HEK293 (cell line): ENCODE measurements around the gene LECT2.
A peak's percentile ranks its signal among the peaks of the same experiment; 100 is the strongest.

Experiments
- CTCF ChIA-PET: fragments of 350-600 bp; formaldehyde crosslinking; extraction: SDS; loops from one replicate; lab custom pipeline; 2021; ENCODE audit warnings: antibody characterized with exemption; lab: Yijun Ruan, JAX
- POLR2A ChIA-PET: fragments of 300-600 bp; formaldehyde crosslinking; extraction: SDS; loops from one replicate; lab custom pipeline; 2020; ENCODE audit warnings: antibody characterized with exemption, inconsistent platforms; lab: Yijun Ruan, JAX
- H3K27ac ChIP-seq: fragments of 200-500 bp; sonication (Bioruptor generic); 2 replicates; pipeline ENCODE4 v1.5.1; 2014; ENCODE audit warnings: low read depth, low read length, control low read depth, inconsistent platforms; ENCODE audit errors: extremely low read depth
- H3K36me3 ChIP-seq, 2 experiments: fragments of 200-500 bp in 1 of 2; sonication (Bioruptor generic) in 1 of 2; 1 replicate in 1 of 2; 2 replicates in 1 of 2; pipeline ENCODE4 v1.5.1; 2014 to 2017; ENCODE audit warnings: inconsistent platforms in 2 of 2, low read length in 2 of 2; ENCODE audit not compliant: control insufficient read depth in 2 of 2, insufficient read depth in 1 of 2
- H3K4me1 ChIP-seq: fragments of 200-500 bp; sonication (Bioruptor generic); 2 replicates; pipeline ENCODE4 v1.5.1; 2014; ENCODE audit warnings: mild to moderate bottlenecking, low read length, inconsistent platforms; ENCODE audit not compliant: control insufficient read depth, insufficient read depth
- H3K4me3 ChIP-seq: 2 replicates; pipeline ENCODE4 v1.5.1; 2011; ENCODE audit warnings: low read depth, mild to moderate bottlenecking, control low read depth, low read length, moderate library complexity
- H3K9me3 ChIP-seq: fragments of 200-500 bp; sonication (Bioruptor generic); 2 replicates; pipeline ENCODE4 v1.5.1; 2014; ENCODE audit warnings: low read depth, low read length, inconsistent platforms; ENCODE audit not compliant: control insufficient read depth, insufficient read depth
- KLF17 ChIP-seq: fragments of 450-650 bp; formaldehyde crosslinking; IDR thresholded peaks from 2 replicates; pipeline ENCODE4 v1.5.1; 2016; ENCODE audit warnings: missing biosample characterization, missing genetic modification characterization
- PBX3 ChIP-seq: sonication (generic); formaldehyde crosslinking; IDR thresholded peaks from 2 replicates; pipeline ENCODE4 v1.8.1; 2022; ENCODE audit warnings: mild to moderate bottlenecking, moderate library complexity, missing genetic modification reagents
- TSHZ1 ChIP-seq: fragments of 450-650 bp; formaldehyde crosslinking; IDR thresholded peaks from 2 replicates; pipeline ENCODE4 v1.5.1; 2016; ENCODE audit warnings: missing biosample characterization, missing genetic modification characterization, borderline replicate concordance
- ZBTB20 ChIP-seq: fragments of 450-650 bp; formaldehyde crosslinking; IDR thresholded peaks from 2 replicates; pipeline ENCODE4 v1.5.1; 2016; ENCODE audit warnings: missing biosample characterization, missing genetic modification characterization
- ZBTB49 ChIP-seq: fragments of 450-650 bp; formaldehyde crosslinking; IDR thresholded peaks from 2 replicates; pipeline ENCODE4 v1.5.1; 2016; ENCODE audit warnings: missing biosample characterization, missing genetic modification characterization, low read depth
- ZFHX2 ChIP-seq: fragments of 450-650 bp; formaldehyde crosslinking; conservative IDR thresholded peaks from 2 replicates; pipeline ENCODE4 v1.5.1; 2016; ENCODE audit warnings: missing biosample characterization, missing genetic modification characterization
- ZIC2 ChIP-seq: fragments of 450-650 bp; formaldehyde crosslinking; IDR thresholded peaks from 2 replicates; pipeline ENCODE4 v1.5.1; 2016; ENCODE audit warnings: missing biosample characterization, missing genetic modification characterization
- ZNF18 ChIP-seq: fragments of 450-650 bp; formaldehyde crosslinking; IDR thresholded peaks from 2 replicates; pipeline ENCODE4 v1.5.1; 2016; ENCODE audit warnings: missing biosample characterization, missing genetic modification characterization
- ZNF184 ChIP-seq: fragments of 450-650 bp; IDR thresholded peaks from 2 replicates; pipeline ENCODE4 v1.5.1; 2018; ENCODE audit warnings: missing biosample characterization, mild to moderate bottlenecking, missing genetic modification characterization
- ZNF266 ChIP-seq: fragments of 450-650 bp; formaldehyde crosslinking; IDR thresholded peaks from 2 replicates; pipeline ENCODE4 v1.5.1; 2016; ENCODE audit warnings: missing biosample characterization, missing genetic modification characterization, low read depth
- ZNF391 ChIP-seq: fragments of 450-650 bp; formaldehyde crosslinking; IDR thresholded peaks from 2 replicates; pipeline ENCODE4 v1.5.1; 2016; ENCODE audit warnings: low read depth, missing biosample characterization, missing genetic modification characterization, borderline replicate concordance
- ZNF521 ChIP-seq: fragments of 450-650 bp; formaldehyde crosslinking; IDR thresholded peaks from 2 replicates; pipeline ENCODE4 v1.5.1; 2017; ENCODE audit warnings: missing biosample characterization, mild to moderate bottlenecking, missing genetic modification characterization
- ZNF585B ChIP-seq: fragments of 450-650 bp; formaldehyde crosslinking; IDR thresholded peaks from 2 replicates; pipeline ENCODE4 v1.5.1; 2016; ENCODE audit warnings: missing biosample characterization, missing genetic modification characterization
- ZNF670 ChIP-seq: fragments of 450-650 bp; formaldehyde crosslinking; IDR thresholded peaks from 2 replicates; pipeline ENCODE4 v1.5.1; 2016; ENCODE audit warnings: missing biosample characterization, missing genetic modification characterization, low read depth
- ZNF747 ChIP-seq: fragments of 450-650 bp; formaldehyde crosslinking; IDR thresholded peaks from 2 replicates; pipeline ENCODE4 v1.5.1; 2016; ENCODE audit warnings: missing biosample characterization, missing genetic modification characterization

The LECT2 gene

GRCh38 chr5:135998889-135999288 is 44.1 kb upstream of the LECT2 start:
- POLR2A ChIA-PET = no interaction called here

GRCh38 chr5:135997673-135998335 is 43.0 kb upstream of the LECT2 start:
- Histone ChIP-seq H3K4me1 (no peaks in the 10 kb centered on the region), H3K4me3 (no peak overlapping the region), H3K36me3 (no peaks in the 10 kb centered on the region), H3K9me3 (no peaks in the 10 kb centered on the region), H3K27ac (no peak overlapping the region)
- POLR2A ChIA-PET = no interaction called here
- CTCF ChIA-PET = interaction anchor here (0.6 kb wide), 2 partner anchors 48 to 111 kb away, joined by 3 read pairs; no protein-coding TSS in a partner anchor
- no peak for TF ChIP-seq ZNF521 (tag by site-specific recombination)
- TF ChIP-seq ZFHX2 (tag by site-specific recombination) = no peak
- no peak for TF ChIP-seq ZNF670
- no peak for TF ChIP-seq ZNF184 (tag by site-specific recombination)
- no peak for TF ChIP-seq ZNF747 (tag by site-specific recombination)
- no peak for TF ChIP-seq KLF17
- TF ChIP-seq ZBTB49 = no peak
- no peak for TF ChIP-seq ZNF266 (tag by site-specific recombination)
- no peak for TF ChIP-seq ZNF18 (tag by site-specific recombination)
- TF ChIP-seq TSHZ1 (tag by site-specific recombination) = no peak
- no peak for TF ChIP-seq ZNF391 (tag by site-specific recombination)
- TF ChIP-seq ZNF585B = no peak

More at GRCh38 chr5:135998889-135999288, 44.1 kb upstream of the LECT2 start:
- TF ChIP-seq ZIC2 = peak; percentile 75
- TF ChIP-seq ZBTB20 (tag by site-specific recombination) = peak; percentile 43; the same call in 1 of the 2 replicates
- TF ChIP-seq PBX3 (CRISPR knock-in tag) = no peak
- TF ChIP-seq, all 188 proteins: peak for 2
- Histone ChIP-seq H3K9me3 (no peaks in the 10 kb centered on the region), H3K4me1 (no peaks in the 10 kb centered on the region), H3K36me3 (no peaks in the 10 kb centered on the region), H3K27ac (no peak overlapping the region), H3K4me3 (no peak overlapping the region)
- CTCF ChIA-PET = interaction anchor here (1.0 kb wide), 1 partner anchor 59 kb away, joined by 3 read pairs; no protein-coding TSS in a partner anchor
